ENCODE measurements around the gene XIAP.
"Not testable (repeated sequence)": the region's sequence is repeated elsewhere in the genome, so short reads cannot be mapped to it uniquely, and the experiment has no call there.

Gene XIAP

GRCh38 chrX:123876844-123877243 lies 17.0 kb downstream of the XIAP start:
- DNase-seq, result no peak

GRCh38 chrX:123878252-123878721 lies 18.4 kb downstream of the XIAP start:
- no peak for DNase-seq

- no peak for DNase-seq
Observed at GRCh38 chrX:123881330-123881729, 21.5 kb downstream of the XIAP start.

- DNase-seq, result no peak
Observed at GRCh38 chrX:123882391-123882790, 22.5 kb downstream of the XIAP start.

GRCh38 chrX:123884809-123885408 lies 25.1 kb downstream of the XIAP start:
- DNase-seq, result peak; percentile 18

- DNase-seq, result no peak
Observed at GRCh38 chrX:123899701-123900100, 39.8 kb downstream of the XIAP start.

- not testable (repeated sequence) for DNase-seq
Observed at GRCh38 chrX:123903261-123903660, 43.4 kb downstream of the XIAP start.

GRCh38 chrX:123905332-123905731 lies 45.5 kb downstream of the XIAP start:
- no peak for DNase-seq

- DNase-seq, result no peak
Observed at GRCh38 chrX:123906557-123907316, 46.9 kb downstream of the XIAP start.

- DNase-seq, result no peak
Observed at GRCh38 chrX:123909523-123909922, 49.7 kb downstream of the XIAP start.

- DNase-seq, result no peak
Observed at GRCh38 chrX:123917069-123917468, 57.2 kb downstream of the XIAP start.

GRCh38 chrX:123918106-123918721 lies 58.4 kb downstream of the XIAP start:
- DNase-seq, result no peak

GRCh38 chrX:123920105-123920785 lies 60.4 kb downstream of the XIAP start:
- DNase-seq, result no peak

- no peak for DNase-seq
Observed at GRCh38 chrX:123923211-123923610, 63.4 kb downstream of the XIAP start.

- DNase-seq, result no peak
Observed at GRCh38 chrX:123924186-123924585, 64.3 kb downstream of the XIAP start.

GRCh38 chrX:123927845-123928244 lies 68.0 kb downstream of the XIAP start:
- no peak for DNase-seq

- DNase-seq, result not testable (repeated sequence)
Observed at GRCh38 chrX:123932055-123932454, 72.2 kb downstream of the XIAP start.

- DNase-seq, result no peak
Observed at GRCh38 chrX:123943074-123943473, 83.2 kb downstream of the XIAP start.

- DNase-seq, result no peak
Observed at GRCh38 chrX:123943488-123943887, 83.6 kb downstream of the XIAP start.

- no peak for DNase-seq
Observed at GRCh38 chrX:123949846-123950245, 90.0 kb downstream of the XIAP start.

GRCh38 chrX:123959281-123960063 lies 99.6 kb downstream of the XIAP start:
- no peak for DNase-seq

- no peak for DNase-seq
Observed at GRCh38 chrX:123960956-123961267, 101.1 kb downstream of the XIAP start.

All from NCI-H526 treated with DMSO at 0.1 percent for 48 hours (cell line).